Tongue (tissue), 2 donors: ENCODE measurements around the gene AGBL1. TPM values are rescaled to one million over a fixed set of nuclear protein-coding genes. Genes with fewer than 3 reads are reported as not detected.
A peak's percentile ranks its signal among the peaks of the same experiment; 100 is the strongest.
"Not testable (repeated sequence)": the region's sequence is repeated elsewhere in the genome, so short reads cannot be mapped to it uniquely, and the experiment has no call there.

Experiments used
- DNase-seq: peaks from one replicate; pipeline ENCODE4 v3.0.0-alpha.2; 2015
- total RNA-seq: library from RNA; depleted of rRNA; stranded (reverse); fragments of >200 nt; gene quantifications from one replicate; pipeline ENCODE4 v1.2.3, GENCODE V29; 2014

The AGBL1 gene
- total RNA-seq, 1 donor from 2014 or later = 77.9 TPM

DNA sequence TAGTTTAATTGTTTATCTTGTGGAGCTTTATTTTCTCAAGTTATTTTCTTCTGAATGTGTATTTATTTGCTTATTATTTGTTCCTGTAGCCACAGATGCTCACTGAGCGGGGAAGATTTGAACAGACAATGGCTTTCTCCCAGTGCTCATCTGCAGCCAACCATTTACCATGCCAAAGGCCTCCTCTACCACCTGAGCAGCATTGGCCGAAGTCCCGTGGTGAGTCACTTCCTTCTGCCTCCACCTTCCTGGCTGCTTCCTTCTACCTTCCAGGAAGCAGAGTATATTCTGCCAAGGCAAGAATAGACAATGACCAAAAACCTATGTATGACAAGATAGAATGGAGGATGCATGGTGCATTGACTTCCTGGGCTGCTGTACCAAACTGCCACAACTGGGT lies 443.1 kb downstream of the AGBL1 start:
- DNase-seq = no peak

DNA sequence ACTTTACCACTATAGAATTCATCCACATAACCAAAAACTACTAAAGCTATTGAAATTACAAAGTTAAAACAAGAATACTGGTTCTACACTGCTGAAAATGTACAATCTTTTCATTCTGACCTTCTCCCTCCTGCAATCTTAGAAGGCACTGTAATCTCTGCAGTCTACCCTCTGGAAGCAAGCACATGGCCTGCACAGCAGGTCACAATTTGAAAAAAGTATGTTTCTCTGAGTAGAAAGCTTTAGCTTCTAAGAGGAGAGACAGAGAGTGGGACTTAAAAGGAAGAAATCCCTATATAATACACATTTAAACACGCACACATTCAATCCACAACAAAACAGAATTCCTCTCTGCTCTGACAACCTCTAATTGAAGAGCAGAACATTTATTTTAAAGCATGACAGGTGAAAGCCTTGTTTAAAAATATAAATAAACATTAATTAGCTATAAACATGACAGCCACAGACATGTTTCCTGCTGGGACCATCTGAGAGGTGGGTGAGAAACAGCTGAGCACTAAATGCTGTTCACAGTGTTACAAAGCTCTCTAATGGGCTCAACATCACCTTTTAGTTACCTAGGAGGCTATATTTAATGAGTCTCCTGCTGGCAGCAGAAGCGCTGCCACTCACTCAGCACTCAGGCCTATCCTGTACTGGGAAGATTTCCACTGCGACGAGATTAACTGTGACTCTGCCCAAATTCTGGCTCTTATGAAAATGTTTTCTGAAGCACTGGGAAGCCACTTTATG lies 447.4 kb downstream of the AGBL1 start:
- DNase-seq = no peak

DNA sequence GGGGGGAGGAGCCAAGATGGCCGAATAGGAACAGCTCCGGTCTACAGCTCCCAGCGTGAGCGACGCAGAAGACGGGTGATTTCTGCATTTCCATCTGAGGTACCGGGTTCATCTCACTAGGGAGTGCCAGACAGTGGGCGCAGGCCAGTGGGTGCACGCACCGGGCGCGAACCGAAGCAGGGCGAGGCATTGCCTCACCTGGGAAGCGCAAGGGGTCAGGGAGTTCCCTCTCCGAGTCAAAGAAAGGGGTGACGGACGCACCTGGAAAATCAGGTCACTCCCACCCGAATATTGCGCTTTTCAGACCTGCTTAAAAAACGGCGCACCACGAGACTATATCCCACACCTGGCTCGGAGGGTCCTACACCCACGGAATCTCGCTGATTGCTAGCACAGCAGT lies 448.4 kb downstream of the AGBL1 start:
- DNase-seq = not testable (repeated sequence)

DNA sequence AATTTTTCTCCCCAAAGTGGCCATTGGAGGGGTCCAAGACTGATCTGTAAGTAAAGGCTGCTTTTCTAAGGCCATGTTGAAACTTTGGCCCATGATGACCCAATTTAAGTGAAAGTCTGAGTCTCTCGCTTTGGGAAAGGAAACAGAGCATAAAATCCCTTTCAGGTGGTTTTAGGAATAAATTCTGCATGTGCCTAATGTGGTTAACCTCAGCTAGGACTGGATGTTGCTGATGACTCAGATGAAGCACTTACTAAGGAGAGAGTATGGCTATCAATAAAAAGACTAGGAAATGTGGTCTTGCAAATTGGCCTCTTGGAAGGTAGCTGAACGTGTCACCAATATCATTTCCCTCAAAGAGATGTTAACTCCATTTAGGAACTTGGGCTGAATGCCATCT lies 458.5 kb downstream of the AGBL1 start:
- DNase-seq = no peak

DNA sequence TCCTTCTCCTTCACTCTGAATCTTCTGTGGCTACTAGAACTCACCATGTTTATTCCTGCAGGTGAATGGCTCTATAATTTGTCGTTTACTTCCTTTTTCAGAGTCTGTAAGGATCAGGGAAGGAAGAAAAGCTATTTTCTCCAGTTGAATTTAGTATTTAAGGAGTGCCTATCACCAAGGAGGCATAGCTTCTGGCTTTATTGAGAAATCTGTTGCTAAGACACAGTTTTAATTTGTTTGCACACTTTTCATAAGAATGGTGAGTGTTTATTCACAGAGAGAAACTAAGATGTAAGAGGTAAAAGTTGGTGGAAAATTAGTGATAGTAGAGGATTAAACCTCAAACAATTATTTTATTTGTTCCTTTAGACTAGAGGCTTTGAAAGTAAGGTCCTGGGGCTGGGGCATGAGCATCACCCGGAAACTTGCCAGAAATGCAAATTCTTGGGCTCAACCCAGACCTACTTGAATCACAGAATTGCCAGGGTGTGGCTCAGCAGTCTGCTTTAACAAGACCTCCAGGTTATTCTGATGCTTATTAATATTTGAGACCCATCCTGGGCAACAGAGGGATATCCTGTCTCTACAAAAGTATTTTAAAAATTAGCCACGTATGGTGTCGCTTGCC lies 461.3 kb downstream of the AGBL1 start:
- DNase-seq = no peak

DNA sequence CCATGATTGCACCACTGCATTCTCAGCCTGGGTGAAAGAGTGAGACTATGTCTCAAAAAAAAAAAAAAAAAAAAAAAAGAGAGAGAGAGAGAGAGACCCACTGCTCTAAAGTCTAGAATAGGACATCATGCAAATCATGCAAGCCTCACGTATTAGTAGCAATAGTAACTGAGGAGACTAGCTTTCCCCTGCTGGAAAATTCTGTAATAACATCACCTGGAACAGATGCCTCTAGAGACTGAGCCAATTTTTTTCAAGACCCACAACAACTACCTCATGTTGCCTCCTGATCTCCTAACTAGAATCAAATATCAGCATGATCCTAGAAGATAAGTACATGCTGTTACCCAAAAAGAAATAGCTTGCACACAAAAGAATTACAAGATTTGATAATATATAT lies 461.9 kb downstream of the AGBL1 start:
- no peak for DNase-seq

DNA sequence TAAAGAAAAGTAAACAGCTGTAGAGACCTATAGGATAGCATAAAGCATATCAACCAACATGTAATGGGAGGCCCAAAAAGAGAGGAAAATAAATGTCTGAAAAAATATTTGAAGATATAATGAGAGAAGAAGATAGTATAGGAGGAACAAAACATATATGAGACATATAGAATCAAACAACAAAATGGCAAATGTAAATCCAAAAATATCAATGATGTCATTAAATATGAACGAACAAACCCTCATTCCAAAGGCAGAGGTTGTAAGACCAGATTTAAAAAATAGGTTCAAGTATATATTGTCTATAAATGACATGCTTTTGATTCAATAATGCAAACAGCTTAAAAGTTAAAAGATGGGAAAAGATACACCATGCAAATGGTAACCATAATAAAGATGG lies 470.4 kb downstream of the AGBL1 start:
- no peak for DNase-seq

DNA sequence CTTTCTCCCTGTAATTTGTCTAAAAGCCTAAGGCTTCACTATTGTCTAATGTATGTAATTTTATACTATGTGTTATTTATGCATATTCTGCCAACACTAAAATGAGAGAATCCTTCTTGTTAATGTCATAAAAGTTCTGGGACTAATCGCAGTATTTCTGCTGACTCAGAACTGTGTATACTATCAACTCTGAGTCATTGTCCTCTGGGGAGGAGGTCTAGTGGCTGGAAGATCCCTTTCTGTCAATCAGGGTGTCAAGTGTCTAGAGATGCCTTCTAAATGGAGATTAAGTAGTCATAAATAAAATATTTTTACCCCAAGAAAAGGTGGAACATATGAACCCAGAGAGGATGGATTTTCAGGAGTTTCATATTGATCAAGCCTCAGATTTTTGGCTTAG lies 473.4 kb downstream of the AGBL1 start:
- DNase-seq = peak; percentile 26

DNA sequence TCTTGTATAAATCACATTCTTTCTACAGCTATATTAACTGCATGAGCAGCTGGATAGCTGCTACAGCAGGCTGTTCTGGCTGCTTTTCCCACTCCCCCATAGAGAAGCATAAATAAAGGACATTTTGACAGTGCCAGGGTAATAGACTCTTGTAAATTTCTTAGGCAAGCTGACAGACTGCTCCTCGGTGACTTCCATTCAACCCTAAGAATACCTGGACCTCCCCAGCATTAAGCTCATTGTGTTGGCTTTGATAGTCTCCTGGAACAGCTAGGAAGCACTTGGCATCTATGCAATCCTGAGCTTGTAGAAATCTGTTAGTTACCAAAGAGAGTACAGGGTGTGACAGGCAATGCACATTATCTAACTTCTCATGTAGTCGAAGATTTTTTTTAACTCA lies 475.4 kb downstream of the AGBL1 start:
- peak; percentile 69 for DNase-seq

DNA sequence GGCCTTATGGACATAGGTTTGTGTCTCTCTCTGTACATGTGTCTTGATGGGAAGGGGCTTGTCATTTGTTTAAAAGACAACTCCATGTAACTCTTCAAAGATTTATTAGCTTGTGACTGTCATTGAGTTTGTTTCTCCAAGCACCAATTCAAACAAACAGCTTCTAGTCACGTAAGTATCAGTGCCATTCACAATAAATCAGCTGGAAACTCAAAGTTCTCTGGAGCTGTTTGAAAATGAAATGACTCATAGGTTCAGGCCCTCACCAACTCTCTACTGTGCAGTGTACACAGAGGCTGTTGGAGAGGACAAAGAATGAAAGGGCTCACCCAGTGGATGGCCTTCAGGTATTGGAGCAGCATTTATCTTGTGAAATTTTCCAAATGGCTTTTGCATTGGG lies 476.3 kb downstream of the AGBL1 start:
- no peak for DNase-seq

DNA sequence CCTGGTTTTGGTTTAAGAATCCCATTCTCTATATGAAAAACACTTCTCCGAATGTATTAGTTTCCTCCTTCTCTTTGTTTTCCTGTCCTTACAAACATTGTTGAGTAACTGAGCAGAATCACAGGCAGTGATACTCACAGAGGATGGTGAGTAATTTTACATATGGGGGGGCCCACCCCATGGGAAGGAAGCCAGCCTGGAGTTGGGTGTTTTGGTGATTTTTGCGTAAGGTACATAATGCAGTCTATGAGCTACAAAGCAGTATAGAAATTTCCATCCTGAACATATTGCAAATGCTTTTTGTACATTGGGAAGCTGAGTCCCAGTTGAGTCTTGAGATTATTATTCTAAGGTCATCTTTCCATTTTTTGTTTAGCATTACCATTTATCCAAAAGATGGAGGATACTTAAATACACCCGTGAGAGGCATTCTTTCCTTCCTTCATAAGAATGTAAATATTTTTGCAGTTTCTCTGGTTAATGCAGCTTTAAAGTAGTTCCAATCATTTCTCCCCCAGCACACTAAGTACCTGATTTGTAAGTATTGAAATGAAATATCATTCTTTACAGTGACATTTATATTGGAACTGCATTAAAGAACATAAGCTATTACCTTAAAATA lies 476.8 kb downstream of the AGBL1 start:
- peak; percentile 15 for DNase-seq

DNA sequence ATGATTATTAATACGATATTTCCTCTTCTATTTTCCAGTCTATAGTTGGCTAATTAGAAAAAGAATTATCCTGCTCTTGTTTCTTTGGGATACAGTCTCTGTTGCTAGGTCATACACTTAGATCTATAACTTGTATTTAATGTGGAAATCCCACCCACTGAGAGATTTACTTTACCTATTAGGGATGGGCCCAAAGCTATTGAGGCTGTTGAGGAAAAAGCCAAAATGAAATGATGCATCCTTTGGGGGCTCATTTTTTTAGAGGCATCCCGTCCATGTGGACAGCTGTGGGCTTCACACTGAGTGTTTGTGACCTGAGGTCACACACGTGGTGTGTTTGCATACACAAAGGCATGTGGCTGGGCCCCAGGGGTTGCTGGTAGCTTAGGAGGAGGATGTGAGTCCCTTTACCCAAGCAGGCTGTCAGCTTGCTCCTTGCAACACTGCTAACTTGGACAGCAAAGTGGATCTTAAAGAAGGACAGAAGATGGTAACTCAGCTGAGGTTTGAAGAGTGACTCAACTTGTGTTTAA lies 477.4 kb downstream of the AGBL1 start:
- DNase-seq = peak; percentile 44

DNA sequence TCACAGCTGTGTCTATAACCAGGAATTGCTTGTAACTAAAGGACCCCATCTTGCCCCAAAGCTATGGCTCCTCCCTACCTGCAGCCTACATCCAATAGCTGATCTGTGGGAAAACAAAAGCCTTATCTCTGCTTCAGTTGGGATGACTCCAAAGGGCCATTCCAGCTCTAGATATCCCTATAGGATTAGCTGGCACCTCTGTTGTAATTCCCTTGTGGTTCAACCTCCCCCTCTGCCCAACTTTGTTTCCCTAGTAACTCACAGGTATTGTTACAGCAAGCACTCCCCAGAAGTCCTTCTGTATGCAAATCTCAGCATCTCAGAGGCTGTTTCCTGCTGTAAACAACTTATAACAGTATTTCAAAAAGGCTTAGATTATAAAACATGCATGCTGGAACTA lies 478.6 kb downstream of the AGBL1 start:
- DNase-seq = no peak

DNA sequence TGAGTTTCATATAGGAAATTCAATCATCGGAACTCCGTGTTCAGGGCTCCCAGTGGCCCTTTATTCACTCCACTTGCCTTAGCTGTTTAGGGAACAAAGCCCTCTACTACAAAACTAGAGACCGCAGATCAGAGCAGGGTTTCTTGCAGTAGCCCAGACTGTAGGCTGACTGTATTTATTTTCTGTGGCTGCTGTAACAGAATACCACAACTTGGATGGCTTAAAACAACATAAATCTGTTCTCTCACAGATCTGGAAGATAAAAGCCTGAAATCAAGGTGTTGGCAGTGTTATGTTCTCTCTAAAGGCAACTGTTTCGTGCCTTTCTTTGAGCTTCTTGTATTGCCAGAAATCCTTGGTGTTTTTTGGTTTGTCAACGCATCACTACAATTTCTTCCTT lies 479.0 kb downstream of the AGBL1 start:
- no peak for DNase-seq

DNA sequence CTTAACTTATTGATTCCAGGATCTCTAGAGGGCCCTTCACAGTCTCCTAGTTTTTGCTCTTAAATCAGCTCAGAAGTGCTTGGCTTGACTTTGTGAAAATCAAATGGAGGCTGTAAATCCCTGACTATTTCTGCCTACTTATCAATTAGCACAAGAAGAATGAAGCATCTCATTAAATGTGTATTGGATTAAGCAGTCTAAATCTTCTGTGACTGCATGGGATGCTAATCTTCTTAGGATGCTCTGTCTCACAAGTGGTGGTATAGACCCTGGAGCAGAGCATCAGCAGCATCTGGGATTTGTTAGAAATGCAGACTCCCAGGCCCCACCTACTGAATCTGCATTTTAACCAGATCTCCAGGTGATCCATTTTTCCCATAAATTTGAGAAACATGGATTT lies 488.7 kb downstream of the AGBL1 start:
- DNase-seq = no peak

DNA sequence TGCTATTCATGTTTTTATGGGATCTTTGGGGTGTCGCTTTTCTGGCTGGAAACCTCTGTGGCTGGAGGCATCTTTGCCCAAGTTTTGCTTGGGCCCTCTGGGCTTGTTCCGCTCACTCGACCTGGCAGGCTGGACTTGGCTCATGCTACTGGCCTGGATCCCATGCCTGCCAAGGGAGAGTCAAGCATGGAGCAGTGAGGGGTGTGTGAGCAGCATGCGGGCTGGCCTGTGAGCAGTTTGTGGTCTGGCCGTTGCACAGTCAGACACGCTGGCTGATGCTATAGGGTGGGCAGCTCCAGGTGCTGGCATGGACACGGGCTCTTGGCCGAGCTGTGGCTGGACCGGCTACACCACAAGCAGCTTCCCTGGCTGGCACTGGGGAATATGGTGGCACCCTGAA lies 491.1 kb downstream of the AGBL1 start:
- DNase-seq = no peak

DNA sequence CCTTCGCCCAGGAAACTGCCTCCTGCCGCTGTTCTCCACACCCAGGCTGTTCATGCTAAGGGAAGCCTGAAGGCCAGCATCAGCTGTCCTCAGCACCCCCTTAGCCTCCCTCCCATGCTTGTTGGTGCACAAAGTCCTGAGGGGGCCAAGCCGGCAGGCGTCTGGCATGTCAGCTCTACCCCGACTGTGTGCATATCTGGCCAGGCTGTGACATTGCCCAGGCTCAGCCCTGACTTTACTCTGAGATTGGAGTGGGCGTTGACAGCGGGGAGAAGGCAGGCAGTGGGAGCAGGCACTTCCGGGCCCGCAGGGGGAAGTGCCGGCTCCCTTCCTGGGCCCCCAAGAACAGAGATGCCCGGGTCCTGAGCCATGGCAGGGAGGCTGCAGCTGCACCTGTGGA lies 492.2 kb downstream of the AGBL1 start:
- no peak for DNase-seq

DNA sequence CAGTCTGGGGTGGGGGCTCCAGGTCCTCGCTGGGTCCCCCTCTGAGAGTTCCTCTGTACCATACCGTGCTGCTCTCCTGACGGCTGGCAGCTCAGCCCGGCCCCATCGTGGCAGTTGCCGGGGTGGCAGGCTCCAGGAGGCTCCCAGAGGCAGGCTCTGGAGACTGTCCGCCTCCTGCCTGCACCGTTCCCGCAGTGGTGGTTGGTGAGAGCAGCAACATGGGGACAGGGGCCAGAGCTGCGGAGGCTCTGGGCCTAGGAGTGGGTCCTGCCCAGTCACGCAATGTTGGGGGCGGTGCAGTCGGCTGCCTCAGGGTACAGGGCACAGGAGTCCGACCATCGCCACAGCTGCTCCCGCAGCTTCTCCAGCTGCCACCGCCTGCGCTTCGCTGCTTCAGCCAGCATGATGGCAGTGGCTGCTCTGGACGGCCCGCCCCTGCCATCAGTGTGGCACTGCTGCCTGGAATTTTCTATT lies 492.7 kb downstream of the AGBL1 start:
- no peak for DNase-seq

DNA sequence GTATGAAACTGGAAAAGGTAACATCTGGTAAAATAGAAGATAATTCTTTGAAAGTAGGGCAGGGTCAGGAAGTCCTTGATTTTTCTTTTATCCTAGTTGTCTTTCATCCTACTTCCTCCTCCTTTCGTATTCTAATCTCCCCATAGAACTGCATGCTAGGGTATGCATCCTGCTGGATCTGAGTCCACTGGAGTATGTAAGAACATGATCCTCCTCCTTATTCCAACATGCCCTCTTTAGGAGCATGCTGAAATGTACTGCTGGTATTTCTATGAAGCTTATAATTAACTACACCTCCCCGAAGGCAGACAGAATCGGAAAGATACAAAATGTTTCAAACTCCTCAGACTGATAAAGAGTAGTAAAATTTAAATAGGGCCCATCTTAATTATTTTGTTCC lies 493.8 kb downstream of the AGBL1 start:
- no peak for DNase-seq

DNA sequence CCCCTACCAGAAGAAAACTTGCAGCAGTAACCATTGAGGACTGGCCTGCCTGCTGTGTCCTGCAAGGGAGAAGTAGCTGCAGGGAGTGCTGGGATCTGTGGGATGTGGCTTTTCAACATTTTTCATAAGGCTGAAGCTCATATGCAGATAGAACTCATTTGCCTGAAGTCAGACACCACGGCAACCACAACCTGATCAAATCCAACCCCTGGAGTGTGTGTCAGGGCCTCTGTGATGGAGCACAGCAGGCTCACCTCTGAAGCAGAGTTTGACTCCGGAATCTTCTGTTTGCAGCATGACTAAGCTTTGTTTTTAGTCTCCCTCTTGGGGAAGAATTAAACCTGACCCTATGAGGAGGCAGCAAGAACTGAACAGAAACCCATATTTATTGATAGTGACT lies 508.7 kb downstream of the AGBL1 start:
- no peak for DNase-seq

DNA sequence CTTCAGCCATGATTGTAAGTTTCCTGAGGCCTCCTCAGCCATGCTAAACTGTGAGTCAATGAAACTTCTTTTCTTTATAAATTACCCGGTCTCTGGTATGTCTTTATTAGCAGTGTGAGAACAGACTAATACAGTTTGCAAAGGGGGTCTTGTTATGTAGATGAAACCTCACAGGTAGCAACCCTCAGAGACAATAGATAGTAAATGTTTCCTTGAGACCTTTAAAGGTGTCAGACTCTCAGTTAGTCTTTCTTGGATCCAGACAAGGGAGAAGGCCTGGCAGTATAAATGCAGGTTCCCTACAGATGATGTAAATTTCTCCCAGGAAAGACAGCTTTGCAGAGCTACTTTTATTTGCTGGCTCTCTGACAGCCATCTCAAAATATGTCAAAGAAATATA lies 510.8 kb downstream of the AGBL1 start:
- DNase-seq = no peak

DNA sequence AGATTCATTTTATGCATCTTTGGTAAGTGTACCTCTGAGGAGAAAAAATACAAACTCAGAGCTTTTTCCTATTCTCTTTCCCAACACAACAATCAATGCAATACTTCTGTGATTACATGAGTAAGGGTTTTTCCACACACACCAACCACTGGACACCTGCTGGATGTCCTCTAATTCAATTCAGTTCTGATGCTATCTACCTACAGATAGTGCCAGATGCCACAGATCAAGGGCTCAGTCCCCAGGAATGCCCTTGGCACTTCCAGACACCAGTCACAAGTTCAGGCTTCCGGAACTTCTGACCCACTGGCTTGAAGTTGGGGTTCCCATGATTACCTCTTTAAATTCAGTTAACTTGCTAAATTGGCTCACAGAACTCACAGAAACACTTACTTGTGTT lies 511.5 kb downstream of the AGBL1 start:
- DNase-seq = no peak

DNA sequence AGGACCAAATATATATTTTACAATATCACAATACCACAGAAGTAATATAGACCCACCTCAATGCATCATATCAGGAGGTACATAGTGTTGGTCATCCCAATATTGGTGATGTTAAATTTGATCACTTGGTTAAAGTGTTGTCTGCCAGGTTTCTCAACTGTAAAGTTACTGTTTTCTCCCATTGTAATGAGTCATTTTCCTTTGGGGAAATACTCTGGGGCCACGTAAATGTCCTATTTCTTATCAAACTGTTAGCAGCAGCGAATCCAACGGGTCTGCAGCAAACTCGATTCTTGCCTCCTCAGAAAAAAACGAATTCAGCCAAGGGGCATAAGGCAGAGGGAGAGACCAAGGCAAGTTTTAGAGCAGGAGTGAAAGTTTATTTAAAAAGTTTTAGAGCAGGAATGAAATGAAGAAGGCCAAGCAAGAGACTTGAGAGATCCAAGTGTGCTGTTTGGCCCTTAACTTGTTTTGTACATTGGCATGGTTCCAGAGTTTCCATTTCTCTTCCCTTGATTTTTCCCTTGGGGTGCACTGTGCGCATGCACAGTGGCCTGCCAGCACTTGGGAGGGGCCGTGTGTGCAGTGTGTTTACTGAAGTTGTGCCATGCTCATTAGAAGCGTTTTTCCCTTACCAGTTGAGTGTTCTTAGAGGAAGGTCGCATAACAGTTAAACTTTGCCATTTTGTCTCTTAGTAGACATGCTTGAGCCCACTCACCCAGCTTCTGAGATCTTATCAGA lies 512.5 kb downstream of the AGBL1 start:
- peak; percentile 76 for DNase-seq
